Heart left ventricle (tissue), 13 donors: Measurements from ENCODE around the gene ZBTB18.

Source experiments
- CTCF ChIP-seq, 12 donors: fragments of 200-600 bp; sonication (generic) in 4 of 12; IDR thresholded peaks; one replicate each; pipeline versions ENCODE4 v1.5.0 to v1.8.0; 2018 to 2022; ENCODE audit warnings: antibody characterized with exemption in 12 of 12, mild to moderate bottlenecking in 5 of 12
- POLR2A ChIP-seq, 2 donors: fragments of 450-650 bp; IDR thresholded peaks; one replicate each; pipeline ENCODE4 v1.6.1; 2017; ENCODE audit warnings: antibody characterized with exemption in 2 of 2, mild to moderate bottlenecking in 2 of 2, moderate library complexity in 2 of 2
- donor health status: ischemic (EF 13 %, LVEDD 7.1; RV severe dilation, severe dysfunction).
- donor health status: DM: no; HTN: yes; CAD: no.
- donor health status: DM: no; HTN: no; CAD: no.
- donor health status: ischemic (EF 25% LVEDD 6.9; RV normal size, moderate dysfunction).
- donor health status: ischemic (EF 25% LVEDD 5.7; RV mildly dilated, moderate dysfunction).
- donor health status: ischemic (EF 35%, LVEDD 5.7; RV mildly dilated, moderate dysfunction).
- donor health status: nonischemic (EF 11% LVEDD 7.7; RV severe dilation, severe dysfunction).
- donor health status: DM: yes; HTN: yes; CAD: no.
- donor health status: PGD.
- donor health status: ischemic (EF 29% LVEDD 5.4; RV normal size, mild dysfunction).
- donor health status: nonischemic (EF 23%, LVEDD 6.1; RV moderate dilation, normal function).

- TF ChIP-seq CTCF (IDR thresholded peaks at IDR 0.05): no peak
- TF ChIP-seq POLR2A (IDR thresholded peaks at IDR 0.05): no peak
Measured at GRCh38 chr1:244077473-244078220, 26.6 kb downstream of the ZBTB18 start.
